SU-DHL-6 (cell line): ENCODE data around the gene ADAM12.

Experiments
- H2AFZ ChIP-seq: fragments of 200-600 bp; sonication (generic); 2 replicates; pipeline ENCODE4 v1.6.1; 2014; ENCODE audit warnings: low read depth, mild to moderate bottlenecking, moderate library complexity, mixed read lengths, antibody characterized with exemption, low read length; ENCODE audit not compliant: severe bottlenecking
- H3F3A ChIP-seq: fragments of 200-600 bp; shearing (Covaris generic); 2 replicates; pipeline ENCODE4 v1.6.0; 2016; ENCODE audit warnings: antibody characterized with exemption, mild to moderate bottlenecking; ENCODE audit not compliant: insufficient read depth
- H3K27ac ChIP-seq: fragments of 200-600 bp; sonication (generic); 2 replicates; pipeline ENCODE4 v1.5.1; 2016; ENCODE audit warnings: low read depth, mild to moderate bottlenecking, low read length, moderate library complexity, mixed read lengths
- H3K27me3 ChIP-seq: fragments of 200-600 bp; sonication (generic), shearing (Covaris generic); 2 replicates; pipeline ENCODE4 v1.6.0; 2014; ENCODE audit warnings: mild to moderate bottlenecking, low read length
- H3K36me3 ChIP-seq: fragments of 200-600 bp; sonication (generic); 2 replicates; pipeline ENCODE4 v1.6.1; 2014; ENCODE audit warnings: mild to moderate bottlenecking, low read length, mixed read lengths
- H3K4me2 ChIP-seq: fragments of 300-600, 200-600 bp; shearing (Covaris generic), sonication (generic); 2 replicates; pipeline ENCODE4 v1.6.0; 2014; ENCODE audit warnings: low read length, low read depth, mild to moderate bottlenecking; ENCODE audit not compliant: poor library complexity, severe bottlenecking
- H3K4me3 ChIP-seq: fragments of 200-600 bp; sonication (generic); 2 replicates; pipeline ENCODE4 v1.5.1; 2014; ENCODE audit warnings: antibody characterized with exemption, low read length, mild to moderate bottlenecking, mixed read lengths; ENCODE audit not compliant: insufficient read depth, poor library complexity, severe bottlenecking
- H3K79me2 ChIP-seq: fragments of 200-600 bp; sonication (generic); 2 replicates; pipeline ENCODE4 v1.6.1; 2014; ENCODE audit warnings: mild to moderate bottlenecking, low read length, moderate library complexity; ENCODE audit not compliant: insufficient read depth
- H3K9ac ChIP-seq: fragments of 200-600 bp; sonication (generic); 2 replicates; pipeline ENCODE4 v1.7.0; 2014; ENCODE audit warnings: mild to moderate bottlenecking, low read length
- H3K9me2 ChIP-seq: fragments of 200-600 bp; sonication (generic); replicated peaks from 2 replicates; pipeline ENCODE4 v1.6.1; 2014; ENCODE audit warnings: low read length; ENCODE audit not compliant: insufficient read depth
- H3K9me3 ChIP-seq: fragments of 200-600 bp; sonication (generic); 2 replicates; pipeline ENCODE4 v1.6.1; 2014; ENCODE audit warnings: low read length, mixed read lengths; ENCODE audit not compliant: insufficient read depth
- H4K20me1 ChIP-seq: fragments of 200-600 bp; sonication (generic); 2 replicates; pipeline ENCODE4 v1.6.1; 2014; ENCODE audit warnings: low read depth, mild to moderate bottlenecking, antibody characterized with exemption, low read length, moderate library complexity, mixed read lengths
- CTCF ChIP-seq: fragments of 200-600 bp; sonication (generic); IDR thresholded peaks from one replicate; pipeline ENCODE4 v1.5.1; 2017; ENCODE audit warnings: antibody characterized with exemption, mild to moderate bottlenecking, low read length, moderate library complexity; ENCODE audit not compliant: insufficient read depth, poor library complexity, severe bottlenecking
- EZH2phosphoT487 ChIP-seq: fragments of 200-600 bp; sonication (generic), shearing (Covaris generic); conservative IDR thresholded peaks from 2 replicates; pipeline ENCODE4 v1.6.1; 2018; ENCODE audit warnings: mild to moderate bottlenecking, antibody characterized with exemption, low read length, moderate library complexity, mixed read lengths

The ADAM12 gene

GRCh38 chr10:126073606-126074005, 314.7 kb downstream of the ADAM12 start:
- Histone ChIP-seq H2AFZ (no peak overlapping the region), H3K4me2 (no peak overlapping the region), H3K27ac (no peak overlapping the region), H3K4me3 (no peak overlapping the region), H4K20me1 (no peaks in the 10 kb centered on the region), H3K9me3 (no peaks in the 10 kb centered on the region), H3F3A (no peaks in the 10 kb centered on the region), H3K9me2 (no peaks in the 10 kb centered on the region), H3K27me3 (no peaks in the 10 kb centered on the region), H3K79me2 (no peaks in the 10 kb centered on the region), H3K9ac (no peak overlapping the region), H3K36me3 (no peaks in the 10 kb centered on the region)
- TF ChIP-seq CTCF (no peak), EZH2phosphoT487 (no peak)

GRCh38 chr10:126072622-126073021, 315.7 kb downstream of the ADAM12 start:
- Histone ChIP-seq H3K27me3 (no peaks in the 10 kb centered on the region), H3K79me2 (no peaks in the 10 kb centered on the region), H3K9ac (no peak overlapping the region), H3K4me3 (no peak overlapping the region), H4K20me1 (no peaks in the 10 kb centered on the region), H3K4me2 (no peak overlapping the region), H3K9me2 (no peaks in the 10 kb centered on the region), H3F3A (no peaks in the 10 kb centered on the region), H3K9me3 (no peaks in the 10 kb centered on the region), H3K36me3 (no peaks in the 10 kb centered on the region), H3K27ac (no peak overlapping the region), H2AFZ (no peak overlapping the region)
- TF ChIP-seq EZH2phosphoT487 = no peak
- no peak for TF ChIP-seq CTCF

GRCh38 chr10:126070476-126071215, 317.6 kb downstream of the ADAM12 start:
- no peak for TF ChIP-seq EZH2phosphoT487
- TF ChIP-seq CTCF = no peak
- H3K27me3 ChIP-seq = no peaks in the 10 kb centered on the region
- H3K79me2 ChIP-seq = no peaks in the 10 kb centered on the region
- no peaks in the 10 kb centered on the region for H3K9me3 ChIP-seq
- no peaks in the 10 kb centered on the region for H3K36me3 ChIP-seq
- H4K20me1 ChIP-seq = no peaks in the 10 kb centered on the region
- no peaks in the 10 kb centered on the region for H3K9me2 ChIP-seq
- H3K27ac ChIP-seq = no peak overlapping the region
- H2AFZ ChIP-seq = no peak overlapping the region
- H3K4me2 ChIP-seq = no peak overlapping the region
- H3K4me3 ChIP-seq = no peak overlapping the region
- no peaks in the 10 kb centered on the region for H3F3A ChIP-seq
- H3K9ac ChIP-seq = no peak overlapping the region
